HG02884 (cell line): ENCODE data around the gene MTUS2.

Source experiments
- ATAC-seq: cut with Tn5 transposase; IDR thresholded peaks from one replicate; pipeline ENCODE4 v1.9.1; 2021; ENCODE audit warnings: mild to moderate bottlenecking, moderate library complexity; ENCODE audit not compliant: unreplicated experiment

The MTUS2 gene

DNA sequence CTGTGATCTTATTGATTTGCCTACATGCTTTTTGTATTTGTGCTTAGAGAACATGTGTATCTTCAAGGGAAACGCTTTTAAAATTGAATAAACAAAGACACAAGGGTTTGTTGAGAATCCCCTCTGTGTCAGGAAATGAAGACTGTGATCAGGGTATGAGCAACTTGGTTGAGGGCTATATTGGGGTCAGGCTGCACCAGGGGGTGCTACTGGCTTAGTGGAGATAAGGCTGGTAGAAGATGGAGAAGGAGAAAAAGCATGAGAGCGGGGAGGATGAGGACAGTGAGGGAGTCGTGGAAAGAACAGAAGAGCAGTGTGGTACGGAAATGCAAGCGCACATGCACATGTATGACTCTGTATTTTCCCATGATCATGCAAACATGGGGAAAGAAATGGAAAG lies 201.6 kb downstream of the MTUS2 start:
- no peak for ATAC-seq

DNA sequence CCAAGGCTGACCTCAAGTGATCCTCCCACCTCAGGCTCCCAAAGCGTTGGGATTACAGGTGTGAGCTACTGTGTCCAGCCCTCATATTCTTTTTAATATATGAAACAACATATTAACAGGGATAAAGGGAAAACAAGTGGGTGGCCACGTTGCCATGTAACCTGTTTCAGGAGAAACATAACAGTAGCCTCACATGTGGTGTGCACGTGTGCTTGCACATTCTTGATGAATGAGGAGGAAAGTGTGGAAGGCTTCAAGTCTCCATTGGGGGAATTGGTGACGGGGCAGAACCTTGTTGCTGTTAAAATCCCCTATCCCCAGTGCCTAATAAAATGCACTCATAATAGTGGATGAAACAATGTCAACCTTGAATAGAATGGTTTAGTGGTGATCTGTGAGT lies 202.3 kb downstream of the MTUS2 start:
- no peak for ATAC-seq

DNA sequence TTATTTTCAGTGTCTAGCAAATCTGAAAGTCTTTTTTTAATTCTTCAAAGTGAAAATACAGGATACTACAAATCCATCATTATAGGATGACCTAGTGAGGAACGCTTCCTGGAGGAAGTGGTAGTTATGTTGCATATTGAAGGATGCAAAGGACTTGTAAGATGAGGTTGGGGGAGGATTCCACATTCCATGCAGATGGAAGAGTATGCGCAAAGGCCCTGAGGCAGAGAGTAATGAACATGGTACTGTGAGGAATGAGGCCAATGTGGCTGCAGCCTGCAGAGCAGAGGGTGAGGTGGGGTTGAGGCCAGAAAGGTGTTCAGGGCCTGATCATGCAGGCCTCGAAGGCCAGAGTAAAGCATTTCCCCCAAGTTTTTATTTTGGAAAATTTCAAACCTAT lies 202.8 kb downstream of the MTUS2 start:
- ATAC-seq, result no peak

DNA sequence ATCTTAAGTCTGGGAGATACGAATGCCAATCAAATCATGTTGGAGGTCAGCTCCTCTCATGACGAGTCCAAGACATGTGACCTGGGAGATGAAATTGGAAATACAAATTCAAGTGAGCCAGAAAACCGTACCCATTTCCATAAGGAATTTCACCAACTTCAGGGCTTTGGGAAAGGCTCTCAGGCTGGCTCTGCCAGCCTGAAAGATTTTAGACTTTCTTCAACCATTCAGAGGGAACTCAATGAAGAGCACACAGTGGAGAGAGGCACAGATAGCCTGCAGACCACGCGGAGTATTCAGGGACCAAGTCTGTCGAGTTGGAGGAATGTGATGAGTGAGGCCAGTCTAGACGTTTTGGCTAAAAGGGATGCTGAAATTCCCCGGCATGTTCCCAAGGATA lies 204.6 kb downstream of the MTUS2 start:
- ATAC-seq, result no peak

DNA sequence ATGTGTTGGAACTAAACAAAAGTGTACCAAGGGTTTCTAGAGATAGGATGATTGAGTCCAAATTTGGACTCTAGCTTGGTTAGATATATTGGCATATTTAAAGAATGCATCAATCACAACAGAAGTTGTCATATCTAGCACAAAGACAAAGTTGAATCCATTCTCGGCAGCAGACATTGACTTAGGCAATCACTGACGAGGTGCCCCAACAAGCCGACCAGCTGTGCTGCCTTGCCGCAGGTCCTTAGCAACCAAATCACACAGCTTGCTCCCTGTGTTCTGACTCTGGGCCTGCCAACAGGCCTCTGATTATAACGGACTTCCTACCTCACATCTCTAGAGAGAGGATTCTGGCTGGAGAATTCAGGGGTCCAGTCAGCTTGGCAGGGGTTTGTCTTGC lies 208.7 kb downstream of the MTUS2 start:
- no peak for ATAC-seq

DNA sequence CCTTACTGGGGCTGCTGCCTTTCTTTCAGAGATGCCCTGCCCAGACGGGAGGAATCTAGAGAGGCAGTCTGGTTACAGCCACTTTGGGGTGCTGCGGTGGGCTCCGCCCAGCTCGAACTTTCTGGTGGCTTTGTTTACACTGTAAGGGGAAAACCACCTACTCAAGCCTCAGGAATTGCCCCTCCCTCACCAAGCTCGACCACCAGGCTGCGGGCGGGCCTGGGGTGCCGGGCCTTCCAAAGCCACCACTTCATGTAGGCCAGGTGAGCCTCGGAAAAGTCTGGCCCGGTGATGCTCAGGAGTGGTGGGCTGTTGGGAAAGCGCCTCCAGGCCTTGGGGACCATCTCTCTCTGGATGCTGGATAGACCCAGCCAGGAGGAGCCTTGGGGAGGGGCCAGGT lies 218.6 kb downstream of the MTUS2 start:
- ATAC-seq, result no peak

DNA sequence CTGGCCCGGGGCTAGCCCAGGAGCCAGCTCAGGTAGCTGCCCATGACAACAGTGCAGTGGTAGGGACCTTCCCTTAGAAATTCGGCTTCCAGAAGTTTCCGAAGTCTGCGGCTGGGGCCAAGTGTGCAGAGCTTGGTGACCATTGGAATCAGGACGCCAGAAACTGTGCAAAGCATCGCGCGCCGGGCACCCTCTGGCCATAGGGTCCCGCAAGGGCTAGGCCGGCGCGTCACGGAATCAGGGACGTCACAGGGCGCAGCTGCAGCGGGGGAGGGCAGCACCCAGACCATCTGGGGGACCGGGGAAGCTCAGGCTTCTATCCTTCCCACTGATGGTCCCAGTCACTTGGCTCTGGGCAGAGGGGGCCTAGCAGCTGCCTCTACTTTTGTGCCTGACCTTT lies 219.1 kb downstream of the MTUS2 start:
- ATAC-seq, result no peak

DNA sequence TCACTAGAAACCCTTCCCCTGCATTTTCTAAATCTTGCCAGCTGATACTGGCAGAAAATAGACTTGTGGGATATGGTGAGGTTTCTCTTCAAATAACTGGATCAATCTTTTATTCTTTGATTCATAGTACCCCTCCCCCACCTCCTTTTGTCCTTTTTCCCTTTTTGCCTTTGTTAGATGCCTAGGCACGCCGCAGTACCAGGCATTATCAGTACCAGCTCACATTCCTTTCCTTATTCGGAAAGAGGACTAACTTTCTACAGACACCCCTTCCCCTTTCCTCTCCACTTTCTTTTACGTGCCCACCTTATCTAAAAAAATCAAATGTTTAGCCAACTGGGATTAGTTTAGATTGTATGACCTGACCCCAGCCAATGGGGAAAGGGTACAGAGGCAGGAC lies 226.4 kb downstream of the MTUS2 start:
- ATAC-seq, result no peak

DNA sequence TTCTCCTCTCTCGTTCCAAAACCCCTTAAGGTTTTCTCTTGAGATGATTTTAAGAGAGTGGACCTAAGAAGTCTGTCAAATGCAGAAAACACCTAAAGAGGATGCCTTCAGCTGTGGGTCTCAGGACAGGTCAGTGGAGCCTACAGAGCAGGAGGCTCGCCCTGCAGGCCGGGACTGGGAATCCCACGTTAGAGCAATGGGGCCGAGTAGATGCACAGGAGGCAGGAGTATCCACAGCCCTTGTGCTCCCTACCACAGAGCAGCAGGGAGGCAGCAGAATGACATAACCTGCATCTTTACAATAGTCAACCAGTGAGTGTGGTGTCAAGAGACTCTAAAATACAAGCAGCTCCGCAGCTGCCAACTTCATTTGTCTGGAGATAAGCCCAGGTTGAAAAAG lies 229.4 kb downstream of the MTUS2 start:
- ATAC-seq, result no peak

DNA sequence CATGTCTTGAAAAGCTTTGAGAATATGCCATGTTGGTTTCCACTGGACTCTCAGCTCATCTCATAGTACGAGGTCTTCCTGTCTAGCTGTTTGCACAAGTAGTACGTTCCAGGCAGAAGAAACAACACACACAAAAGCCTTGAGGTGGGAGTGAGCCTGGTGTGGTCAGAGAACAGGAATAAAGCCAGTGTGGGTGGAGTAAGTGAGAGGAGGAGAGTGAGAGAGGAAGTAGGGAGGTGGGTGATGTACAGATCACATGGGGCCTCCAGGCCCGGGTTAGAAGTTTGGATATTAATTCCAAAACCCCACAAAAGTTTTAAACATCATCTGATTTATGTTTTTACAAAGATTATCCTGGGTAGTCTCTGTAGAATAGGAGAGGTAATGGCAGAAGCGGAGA lies 230.6 kb downstream of the MTUS2 start:
- no peak for ATAC-seq

DNA sequence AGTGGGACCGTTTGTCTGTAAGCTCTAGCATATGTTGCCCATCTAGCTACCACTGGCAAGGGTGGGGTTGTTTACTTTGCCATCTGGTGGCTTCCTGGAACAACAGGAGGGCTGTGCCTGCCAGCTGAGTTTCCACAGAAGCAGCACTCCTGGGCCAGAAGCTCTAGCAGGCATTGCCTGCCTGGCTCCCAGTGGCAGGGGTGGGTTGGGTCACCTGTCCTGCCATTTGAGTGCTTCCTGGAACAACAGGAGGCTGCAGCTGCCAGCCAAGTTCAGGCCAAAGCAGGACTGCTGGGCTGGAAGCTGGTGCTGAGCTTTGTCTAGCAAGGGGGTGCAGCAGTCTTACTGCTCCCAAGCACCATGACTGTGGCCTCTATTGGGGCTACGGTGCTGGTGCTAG lies 239.7 kb downstream of the MTUS2 start:
- no peak for ATAC-seq

DNA sequence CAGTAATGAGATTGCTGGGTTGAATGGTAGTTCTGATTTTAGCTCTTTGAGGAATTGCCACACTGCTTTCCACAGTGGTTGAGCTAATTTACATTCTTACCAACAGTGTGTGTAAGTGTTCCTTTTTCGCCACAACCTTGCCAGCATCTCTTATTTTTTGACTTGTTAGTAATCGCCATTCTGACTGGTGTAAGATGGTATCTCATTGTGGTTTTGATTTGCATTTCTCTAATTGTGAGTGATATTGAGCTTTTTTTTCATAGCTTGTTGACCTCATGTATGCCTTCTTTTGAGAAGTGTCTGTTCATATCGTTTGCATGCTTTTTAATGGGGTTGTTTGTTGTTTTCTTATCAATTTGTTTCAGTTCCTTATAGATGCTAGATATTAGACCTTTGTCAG lies 245.0 kb downstream of the MTUS2 start:
- no peak for ATAC-seq

DNA sequence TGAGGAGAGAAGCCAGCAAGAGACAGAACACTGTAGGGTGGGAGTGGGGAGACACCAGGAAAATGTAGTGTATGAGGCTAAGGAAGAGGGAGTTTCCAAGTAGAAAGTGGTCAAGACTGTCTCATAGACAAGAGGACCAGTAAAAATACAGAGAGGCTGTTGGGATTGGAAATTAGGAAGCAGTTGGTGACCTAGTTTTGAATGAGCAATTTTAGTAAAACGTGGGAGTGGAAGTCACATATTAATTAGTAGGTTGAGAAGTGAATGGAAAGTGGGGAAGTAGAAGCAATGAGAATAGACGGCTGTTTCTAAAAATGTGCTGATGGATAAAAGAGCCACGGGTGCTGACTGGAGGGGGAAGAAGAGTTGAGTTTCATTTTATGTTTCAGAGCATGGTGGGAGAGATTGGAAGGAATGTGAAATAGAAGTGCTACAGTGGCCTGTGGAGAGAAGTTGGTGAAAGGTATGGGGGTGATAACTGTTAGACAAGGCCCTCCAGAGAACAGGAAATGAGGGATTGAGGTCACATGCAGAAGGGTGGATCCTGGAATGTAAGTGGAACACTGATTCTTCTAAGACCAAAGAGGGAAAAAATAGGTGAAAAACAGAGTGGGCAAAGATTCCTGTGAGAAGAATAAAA lies 247.3 kb downstream of the MTUS2 start:
- ATAC-seq, result no peak

DNA sequence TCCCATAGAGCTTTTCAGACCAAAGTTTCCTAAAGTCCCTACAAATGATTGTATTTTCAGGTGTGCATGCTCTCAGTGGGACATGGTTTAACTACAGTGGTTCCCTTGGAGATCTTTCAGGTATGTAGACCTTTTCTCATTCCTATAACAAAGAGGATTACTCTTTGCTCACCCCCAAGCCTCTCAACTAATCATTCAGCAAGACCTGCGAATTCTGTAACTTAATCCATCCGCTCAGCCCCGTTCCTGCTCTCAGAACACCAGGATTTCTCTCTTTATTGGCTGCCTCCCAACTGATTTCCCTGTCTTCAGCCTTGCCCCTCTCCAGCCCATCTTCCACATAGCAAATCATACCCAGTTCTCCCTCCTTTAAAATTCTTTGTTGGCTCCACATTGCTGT lies 253.6 kb downstream of the MTUS2 start:
- no peak for ATAC-seq

DNA sequence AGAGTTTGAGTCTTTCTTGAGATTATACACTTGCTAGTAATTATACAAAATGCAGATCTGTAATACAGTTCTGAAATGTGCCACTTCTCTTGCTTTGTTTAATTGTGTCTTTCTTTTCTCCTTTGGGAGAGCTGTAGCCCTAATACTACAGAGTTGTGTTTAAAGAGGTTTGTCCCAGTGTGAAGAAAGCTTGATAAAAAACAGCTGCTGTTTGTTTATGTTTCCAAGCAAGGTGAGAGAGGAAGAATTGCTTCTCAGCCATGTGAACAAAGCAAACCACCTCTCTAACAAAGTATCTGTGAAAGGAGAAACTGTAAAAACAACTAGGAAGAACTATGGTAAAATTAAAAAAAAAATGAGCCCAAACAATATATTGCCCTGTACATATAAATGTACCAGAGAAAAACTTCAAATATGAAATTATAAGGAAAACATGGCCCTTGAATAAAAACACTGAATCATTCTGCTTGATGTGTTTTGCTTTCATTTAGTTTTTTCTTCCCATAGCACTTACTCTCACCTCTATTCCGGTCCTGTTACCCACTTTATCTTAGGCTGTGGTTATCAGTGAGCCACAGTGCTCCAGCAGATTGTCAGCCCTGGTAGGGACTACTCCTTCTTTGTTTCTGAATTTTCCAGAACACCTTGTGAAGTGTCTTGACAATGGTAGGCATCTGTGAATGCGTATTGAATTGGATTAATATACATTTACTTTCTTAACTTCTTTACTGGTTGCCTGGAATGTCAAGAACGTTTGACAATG lies 257.1 kb downstream of the MTUS2 start:
- no peak for ATAC-seq

DNA sequence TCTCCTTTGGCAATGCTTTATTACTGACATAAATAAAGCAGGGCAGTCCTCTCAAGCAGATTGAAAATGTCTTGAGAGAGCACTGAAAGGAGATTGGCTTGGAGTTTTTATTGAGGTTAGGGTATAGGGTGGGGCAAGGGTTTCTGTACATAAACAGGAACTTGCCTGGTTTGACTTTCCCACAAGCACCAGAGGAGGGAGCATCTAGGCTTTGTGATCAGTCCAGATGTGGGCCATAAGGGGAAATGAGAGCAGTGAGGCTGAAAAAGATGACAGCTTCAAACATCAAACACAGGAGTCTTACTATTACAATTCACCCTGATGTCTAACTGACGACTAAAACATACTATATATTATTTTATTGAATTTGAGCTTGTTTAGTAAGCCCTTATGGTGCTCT lies 260.9 kb downstream of the MTUS2 start:
- peak; percentile 90 for ATAC-seq

DNA sequence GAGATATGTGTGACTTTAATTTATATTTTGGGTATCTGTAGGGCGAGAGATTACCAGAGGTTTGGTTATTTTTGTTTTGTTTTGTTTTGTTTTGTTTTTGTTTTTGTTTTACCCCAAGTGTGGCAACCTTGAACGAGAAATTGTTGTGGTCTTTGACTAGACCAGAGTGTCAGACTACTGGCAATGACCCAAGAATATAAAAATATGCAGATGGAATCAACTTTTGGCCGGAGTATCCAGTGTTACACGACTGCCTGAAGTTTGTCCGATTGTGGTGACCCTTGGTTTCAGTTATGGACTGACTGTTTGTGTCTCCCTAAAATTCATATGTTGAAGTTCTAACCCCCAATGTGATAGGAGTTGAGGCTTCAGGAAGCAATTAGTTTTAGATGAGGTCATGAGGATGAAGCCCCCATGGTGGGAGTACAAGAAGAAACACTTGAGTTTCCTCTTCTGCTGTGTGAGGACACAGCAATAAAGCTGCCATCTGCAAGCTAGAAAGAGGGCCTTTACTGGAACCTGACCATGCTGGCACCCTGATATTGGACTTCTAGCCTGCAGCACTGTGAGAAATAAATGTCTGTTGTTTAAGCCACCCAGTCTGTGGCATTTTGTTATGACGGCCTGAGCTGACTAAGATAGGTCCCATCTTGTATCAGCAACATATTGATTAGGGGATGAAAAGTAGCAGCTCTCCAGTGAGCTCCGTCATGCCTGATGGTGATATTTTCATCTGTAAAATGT lies 261.7 kb downstream of the MTUS2 start:
- no peak for ATAC-seq

DNA sequence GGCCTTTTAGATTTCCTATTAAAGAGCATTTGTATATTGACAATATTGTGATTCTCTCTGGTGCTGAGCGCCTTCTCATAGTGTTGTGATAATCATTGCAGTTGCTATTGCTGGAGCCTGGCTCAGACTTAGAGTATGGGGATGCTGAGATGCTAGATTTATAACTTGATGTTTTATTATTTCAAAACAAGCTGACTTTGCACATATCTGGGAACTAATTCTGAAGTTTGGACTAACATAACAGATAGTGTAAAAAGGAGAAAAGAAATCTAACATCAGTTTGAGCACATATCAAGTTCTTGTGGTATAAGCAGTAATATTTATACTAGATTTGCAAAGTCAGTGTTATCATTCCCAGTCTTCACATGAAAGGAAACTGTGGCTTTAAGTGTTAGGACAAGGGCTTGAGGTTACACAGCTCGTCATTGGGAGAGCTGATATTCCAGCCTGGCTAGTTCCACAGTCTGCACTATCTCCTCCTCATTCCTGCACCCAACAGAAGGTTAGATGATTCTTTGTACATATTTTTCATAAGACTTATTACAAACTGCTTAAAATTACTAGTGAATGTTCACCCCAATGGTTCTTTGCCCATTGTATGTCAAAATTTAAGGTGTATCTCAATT lies 279.8 kb downstream of the MTUS2 start:
- no peak for ATAC-seq

DNA sequence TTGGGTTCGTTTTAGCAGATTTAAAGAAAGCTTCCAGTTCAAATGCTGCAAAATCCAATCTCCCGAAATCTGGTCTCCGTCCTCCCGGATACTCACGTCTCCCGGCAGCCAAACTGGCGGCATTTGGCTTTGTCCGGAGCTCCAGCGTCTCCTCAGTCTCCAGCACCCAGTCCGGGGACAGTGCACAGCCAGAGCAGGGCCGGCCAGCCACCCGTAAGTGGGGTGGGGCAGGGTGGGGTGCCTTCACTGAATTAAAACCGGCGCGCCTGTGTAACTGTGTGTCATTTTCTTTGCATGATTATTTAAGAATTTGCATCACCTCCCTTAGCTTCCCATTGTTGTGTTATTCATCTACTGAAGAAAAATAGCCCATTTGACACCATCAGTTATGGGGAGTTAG lies 280.6 kb downstream of the MTUS2 start:
- ATAC-seq, result no peak

DNA sequence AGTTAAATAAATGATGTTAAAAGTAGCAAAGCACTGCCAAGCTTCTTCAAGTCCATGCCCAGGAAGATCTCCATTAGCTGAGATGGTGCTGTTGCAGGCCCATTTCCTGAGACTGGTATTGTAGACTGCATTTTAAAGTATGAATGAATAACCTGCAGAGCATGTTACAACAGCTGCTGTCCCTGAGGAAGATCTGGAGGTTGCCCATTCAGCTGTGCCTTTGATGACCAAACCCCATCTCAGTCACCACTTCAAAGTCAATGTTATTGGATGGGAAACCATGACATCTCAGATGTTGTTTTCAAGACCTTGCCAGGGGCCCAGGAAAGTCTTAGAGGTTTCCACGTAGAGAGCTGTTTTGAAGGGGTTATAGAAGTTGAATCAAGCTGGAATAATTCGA lies 281.3 kb downstream of the MTUS2 start:
- ATAC-seq, result no peak

DNA sequence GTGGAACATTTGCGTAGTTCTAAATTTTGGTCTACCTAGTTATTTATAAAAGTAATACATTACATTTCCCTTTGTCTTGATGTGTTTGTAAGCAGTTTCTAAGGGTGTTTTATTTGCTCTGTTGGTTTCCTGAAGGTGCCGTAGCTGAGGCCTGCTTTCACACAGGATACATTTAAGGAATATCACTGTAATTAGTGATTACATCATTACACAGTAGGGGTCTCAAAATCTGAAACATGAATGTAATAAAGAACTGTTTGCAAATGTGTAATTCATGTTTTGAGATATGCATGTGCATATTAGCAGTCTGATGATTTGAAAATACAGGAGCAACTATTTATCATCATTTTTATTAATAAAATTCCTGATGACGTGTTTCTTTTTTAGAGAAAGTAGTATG lies 281.8 kb downstream of the MTUS2 start:
- ATAC-seq, result no peak
